SKM-1 treated with dmso at 0.1 percent for 144 hours (cell line): ENCODE results near the gene ACADL.
"Not testable (repeated sequence)": the region's sequence is repeated elsewhere in the genome, so short reads cannot be mapped to it uniquely, and the experiment has no call there.

ENCODE experiments used
- DNase-seq: peaks from one replicate; lab custom pipeline; 2025; ENCODE audit not compliant: unreplicated experiment; lab: John Stamatoyannopoulos, UW

ACADL gene

DNA sequence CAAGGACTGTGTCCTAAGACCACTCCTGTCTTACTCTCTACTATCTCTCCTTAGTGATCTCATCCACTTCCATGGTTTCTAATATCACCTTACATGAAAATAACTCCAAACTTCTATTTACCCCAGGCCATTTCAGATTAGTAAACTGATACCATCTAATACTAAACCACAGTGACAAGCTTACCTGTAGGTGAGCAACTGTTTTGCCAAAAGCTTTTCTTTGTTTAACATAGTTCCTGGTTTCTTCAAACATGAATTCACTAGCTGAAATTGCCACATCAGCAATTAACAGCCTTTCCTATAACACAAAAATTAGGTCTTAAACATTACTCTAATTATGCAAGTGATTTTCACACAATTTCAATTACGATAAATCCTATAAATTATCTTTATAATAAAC lies 22.1 kb downstream of the ACADL start:
- no peak for DNase-seq

DNA sequence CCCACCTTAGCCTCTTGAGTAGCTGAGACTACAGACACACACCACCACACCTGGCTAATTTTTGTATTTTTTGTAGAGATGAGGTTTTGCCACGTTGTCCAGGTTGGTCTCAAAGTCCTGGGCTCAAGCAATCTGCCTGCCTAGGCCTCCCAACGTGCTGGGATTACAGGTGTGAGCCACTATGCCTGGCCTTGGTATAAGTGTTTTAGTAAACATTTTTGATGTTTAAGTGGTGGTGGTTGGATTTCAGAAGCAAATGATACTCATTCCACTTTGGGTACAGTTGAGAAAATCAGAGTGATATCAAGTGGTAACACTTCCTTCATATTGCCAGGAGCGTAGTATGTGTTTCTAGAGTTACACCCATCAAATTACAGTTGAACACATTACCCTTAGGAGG lies 25.4 kb downstream of the ACADL start:
- DNase-seq = no peak

DNA sequence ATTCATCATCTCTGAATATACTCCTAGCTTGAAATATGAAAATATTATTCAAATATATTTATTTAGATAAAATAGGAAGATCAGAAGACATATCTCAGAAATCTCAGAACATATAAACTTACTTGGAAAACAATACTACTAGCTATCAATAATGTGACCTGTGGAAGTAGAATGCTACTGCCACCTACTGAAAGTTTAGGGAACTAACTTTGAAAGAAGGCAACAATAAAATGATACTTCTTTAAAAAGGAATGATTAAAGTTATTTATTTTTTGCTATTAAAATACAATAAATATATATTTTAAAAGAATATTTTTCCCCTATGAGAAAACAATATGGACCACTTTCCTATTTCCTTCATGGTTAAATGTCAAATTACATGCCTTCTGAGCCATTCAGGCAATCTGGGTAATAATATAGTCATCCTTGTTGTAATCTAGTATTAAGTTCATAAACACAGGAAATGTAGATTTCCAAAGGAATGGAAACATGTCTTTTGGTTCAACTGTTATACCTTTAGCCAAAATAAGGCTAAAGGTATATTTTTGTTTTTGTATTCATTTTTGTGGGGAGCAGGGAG lies 26.0 kb downstream of the ACADL start:
- DNase-seq = peak; percentile 40

DNA sequence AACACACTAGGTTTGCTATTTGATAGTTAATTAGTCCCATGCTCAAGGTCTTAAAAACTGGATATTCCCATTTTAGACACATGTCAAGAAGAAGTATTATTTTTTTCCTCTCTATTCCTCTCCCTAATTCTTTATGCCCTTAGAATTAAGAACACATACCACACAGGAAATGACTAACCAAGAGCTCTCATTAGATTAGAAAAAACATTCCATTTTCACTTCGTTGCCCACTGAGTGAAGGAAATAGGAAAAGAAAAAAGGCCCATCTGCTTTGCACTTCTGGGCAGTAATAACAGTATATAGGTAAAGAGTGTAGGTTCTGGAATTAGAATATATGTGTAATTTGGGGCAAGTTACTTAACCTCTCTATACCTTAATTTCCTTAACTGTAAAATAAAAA lies 26.9 kb downstream of the ACADL start:
- DNase-seq = no peak

DNA sequence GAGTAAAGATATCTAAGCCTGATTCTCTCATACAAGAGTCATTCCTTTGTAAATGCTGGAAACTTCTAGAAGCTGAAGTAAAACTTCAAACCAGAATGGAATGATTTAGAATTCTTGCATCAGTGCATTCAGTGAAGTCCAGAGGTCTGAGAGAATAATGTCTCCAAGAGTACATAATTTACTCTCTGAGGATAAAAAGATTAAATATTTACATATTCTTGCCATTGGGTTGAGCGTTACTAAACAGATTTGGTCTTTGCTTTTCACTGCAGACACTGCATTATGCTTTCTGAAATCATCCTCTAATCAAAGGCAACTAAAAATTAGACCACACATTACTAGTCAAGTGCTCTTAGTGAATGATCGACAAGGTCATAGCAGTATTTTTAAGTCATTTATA lies 27.5 kb downstream of the ACADL start:
- no peak for DNase-seq

DNA sequence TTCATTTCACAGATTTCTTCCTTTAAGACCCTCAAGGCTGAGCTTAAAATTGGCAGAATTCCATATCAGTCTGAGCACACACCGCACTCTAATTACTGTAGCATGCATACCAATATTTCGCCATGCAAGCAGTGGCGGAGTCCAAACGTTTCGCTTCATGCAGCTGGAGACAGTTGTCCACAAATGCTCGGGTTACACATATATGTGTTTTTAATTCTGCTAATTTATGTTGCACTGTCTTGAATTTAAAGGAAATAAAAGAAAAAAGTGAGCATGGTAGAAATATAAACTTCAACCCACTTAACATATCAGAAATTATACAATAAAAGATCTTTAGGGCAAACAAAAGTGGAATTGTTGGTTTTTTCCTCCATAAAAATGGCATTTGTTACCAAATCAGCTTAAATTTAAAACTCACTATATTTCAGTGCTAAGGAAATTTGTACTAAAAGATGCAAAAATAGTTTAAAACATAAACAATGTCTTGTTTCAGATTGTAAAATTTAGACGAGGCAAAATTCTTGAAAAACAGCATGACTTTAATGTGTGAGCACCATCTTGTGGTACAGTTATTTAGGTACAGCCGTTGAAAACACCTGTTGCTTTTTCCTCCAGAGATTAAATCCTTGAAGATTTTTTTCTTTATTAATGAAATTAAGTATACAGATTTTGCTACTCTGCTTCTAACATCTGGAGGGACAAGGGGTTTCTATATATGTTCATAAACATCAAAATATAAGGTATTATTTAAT lies 30.0 kb downstream of the ACADL start:
- DNase-seq = peak; percentile 52

DNA sequence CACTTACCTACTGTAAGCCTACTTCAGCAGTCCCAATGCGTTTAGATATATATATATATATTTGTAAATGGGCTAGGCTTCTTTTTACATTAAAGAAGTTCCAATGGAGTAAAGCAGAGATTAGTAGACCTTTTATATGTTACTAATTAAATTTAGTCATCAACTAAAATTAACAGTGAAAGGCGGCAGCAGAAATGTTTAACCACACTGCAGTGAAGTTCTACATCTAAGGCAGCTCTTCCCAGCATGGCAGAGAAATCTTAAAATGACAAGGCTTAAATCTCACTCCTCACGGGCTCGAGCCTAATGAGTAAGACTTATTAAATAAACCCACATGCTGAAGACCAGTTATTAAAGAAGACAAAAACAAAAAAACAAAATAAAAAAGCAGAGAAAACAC lies 34.9 kb downstream of the ACADL start:
- DNase-seq = no peak

DNA sequence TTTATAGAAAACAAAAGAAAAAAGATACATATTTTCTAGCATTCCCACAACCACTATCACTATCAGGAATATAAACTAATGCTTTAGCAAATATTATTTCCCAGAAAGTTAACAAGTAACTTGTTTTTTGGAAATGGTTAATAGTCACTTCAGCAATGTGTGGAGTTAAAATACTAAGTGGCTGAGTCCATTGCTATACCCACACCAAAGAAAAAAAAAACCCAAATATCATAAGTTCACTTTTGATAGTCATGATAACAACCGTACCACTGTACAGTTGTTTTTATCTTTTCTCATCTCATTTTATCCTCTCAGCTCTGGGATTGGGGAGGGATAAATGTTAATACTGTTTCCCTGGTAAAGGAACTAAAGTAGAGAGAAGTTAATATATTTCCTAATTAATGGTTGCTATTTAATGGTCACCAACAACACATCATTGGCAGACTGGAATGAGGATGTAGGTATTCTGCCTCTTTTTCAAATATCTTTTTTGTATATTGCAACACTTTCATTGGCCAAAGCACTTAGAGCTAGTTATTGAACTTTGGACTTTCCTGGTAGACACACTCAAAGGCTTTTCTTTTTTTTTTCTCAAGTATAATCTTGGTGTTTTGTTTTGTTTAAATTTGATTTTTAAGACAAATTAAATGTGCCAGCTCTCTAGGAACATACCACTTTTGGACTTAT lies 35.7 kb downstream of the ACADL start:
- DNase-seq = no peak

DNA sequence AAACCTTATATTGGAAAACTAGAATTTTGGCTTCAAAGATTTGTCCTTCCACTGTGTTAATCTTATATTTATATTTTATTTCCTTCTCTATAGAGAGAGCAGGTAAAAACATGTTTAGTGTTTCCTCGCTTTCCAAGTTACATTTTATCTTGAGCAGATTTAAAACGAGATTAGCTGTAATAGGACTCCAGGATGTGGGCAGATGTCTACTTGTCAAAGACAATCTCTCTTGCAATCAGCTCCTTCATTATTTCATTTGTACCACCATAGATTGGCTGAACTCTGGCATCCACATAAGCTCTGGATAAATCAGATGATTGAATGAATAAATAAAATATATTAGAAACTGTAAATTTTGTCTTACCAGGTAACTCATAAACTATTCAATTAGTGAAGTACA lies 36.5 kb downstream of the ACADL start:
- DNase-seq = no peak

DNA sequence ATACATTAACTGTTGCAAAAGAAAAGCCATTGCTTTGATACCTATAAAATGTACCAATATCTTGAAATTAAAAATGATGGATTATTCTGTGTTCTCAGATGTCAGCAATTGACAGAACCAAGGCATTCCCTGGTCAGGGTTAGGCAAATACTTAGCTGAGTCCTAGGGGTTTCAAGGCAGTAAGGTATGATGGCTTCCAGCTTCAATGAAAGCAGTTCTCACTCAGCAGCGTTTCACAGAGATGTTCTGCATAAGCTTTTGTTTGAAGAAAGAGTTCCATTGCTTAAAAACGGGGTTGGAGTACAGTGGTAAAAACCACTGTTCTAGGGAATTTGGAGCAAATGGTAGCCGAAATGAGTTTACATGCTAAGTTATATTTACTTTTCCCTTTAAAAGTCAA lies 37.1 kb downstream of the ACADL start:
- no peak for DNase-seq

DNA sequence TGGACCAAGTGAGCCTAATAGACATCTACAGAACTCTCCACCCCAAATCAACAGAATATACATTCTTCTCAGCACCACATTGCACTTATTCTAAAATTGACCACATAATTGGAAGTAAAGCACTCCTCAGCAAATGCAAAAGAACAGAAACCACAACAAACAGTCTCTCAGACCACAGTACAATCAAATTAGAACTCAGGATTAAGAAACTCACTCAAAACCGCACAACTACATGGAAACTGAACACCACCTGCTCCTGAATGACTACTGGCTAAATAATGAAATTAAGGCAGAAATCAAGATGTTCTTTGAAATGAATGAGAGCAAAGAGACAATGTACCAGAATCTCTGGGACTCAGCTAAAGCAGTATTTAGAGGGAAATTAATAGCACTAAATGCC lies 41.3 kb downstream of the ACADL start:
- not testable (repeated sequence) for DNase-seq

DNA sequence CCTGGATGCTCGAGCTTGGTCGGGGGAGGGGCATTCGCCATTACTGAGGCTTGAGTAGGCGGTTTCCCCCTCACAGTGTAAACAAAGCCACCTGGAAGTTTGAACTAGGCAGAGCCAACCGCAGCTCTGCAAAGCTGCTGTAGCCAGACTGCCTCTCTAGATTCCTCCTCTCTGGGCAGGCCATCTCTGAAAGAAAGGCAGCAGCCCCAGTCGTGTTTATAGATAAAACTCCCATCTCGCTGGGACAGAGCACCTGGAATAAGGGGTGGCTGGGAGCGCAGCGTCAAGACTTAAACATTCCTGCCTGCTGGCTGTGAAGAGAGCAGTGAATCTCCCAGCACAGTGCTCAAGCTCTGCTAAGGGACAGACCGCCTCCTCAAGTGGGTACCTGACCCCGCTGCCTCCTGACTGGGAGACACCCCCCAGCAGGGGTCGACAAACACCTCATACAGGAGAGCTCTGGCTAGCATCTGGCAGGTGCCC lies 43.6 kb downstream of the ACADL start:
- DNase-seq = not testable (repeated sequence)

DNA sequence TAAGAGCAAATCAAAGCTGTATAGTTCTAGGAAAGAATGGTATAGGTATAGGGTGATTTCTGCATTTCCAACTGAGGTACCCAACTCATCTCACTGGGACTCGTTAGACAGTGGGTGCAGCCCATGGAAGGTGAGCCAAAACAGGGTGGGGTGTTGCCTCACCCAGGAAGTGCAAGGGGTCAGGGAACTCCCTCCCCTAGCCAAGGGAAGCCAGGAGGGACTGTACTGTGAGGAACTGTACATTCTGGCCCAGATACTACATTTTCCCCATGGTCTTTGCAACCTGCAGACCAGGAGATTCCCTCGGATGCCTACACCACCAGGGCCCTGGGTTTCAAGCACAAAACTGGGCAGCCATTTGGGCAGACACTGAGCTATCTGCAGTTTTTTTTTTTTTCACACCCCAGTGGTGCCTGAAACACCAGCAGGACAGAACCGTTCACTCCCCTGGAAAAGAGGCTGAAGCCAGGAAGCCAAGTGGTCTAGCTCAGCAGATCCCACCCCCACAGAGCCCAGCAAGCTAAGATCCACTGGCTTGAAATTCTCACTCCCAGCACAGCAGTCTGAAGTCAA lies 44.1 kb downstream of the ACADL start:
- not testable (repeated sequence) for DNase-seq

DNA sequence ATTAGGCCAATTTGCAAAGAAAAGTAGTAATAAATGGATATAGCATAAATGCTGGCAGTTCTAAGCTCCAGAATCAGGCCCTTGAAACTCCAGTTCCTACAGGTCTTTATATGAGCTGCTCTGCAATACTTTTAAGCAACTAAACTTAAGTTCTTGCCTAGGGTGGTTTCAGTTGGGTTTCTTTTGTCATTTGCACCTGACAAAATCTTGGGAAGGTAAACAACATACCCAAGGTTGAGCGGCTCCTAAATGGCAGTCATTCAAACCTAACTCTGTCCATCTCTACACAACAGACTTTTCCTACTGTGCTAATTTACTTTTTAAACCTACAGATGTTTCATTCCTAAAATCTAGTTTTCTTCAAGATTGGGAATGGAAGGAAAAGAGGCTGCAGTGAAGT lies 44.8 kb downstream of the ACADL start:
- DNase-seq = no peak

DNA sequence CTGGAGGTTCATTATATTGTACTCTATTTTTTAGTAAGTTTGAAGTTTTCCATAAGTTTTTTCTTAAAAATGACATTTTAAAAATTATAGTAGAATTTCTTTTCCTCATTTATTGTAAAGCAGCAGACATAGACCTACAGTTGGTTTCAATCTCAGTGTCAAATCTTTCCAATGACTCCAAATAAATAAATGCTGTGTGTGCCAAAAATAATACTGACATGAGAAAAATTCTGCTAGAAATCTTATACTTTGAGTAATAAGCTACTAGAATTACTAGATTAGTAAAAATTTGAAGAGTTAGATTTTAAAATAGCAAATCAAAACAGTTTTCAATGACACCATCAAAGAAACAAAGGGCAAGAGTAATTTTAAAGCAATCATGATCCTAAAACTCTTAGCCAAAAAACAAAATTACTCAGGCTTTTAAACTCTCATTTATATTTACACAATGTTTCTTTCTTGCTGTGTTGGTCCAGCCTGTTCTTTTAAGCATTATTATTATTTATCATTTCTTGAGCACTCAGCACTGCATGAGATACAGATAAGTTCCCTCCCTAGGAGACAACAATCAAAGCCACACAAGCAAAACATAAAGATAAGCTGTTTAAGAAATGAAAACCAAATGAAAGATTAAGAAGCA lies 45.8 kb downstream of the ACADL start:
- no peak for DNase-seq

DNA sequence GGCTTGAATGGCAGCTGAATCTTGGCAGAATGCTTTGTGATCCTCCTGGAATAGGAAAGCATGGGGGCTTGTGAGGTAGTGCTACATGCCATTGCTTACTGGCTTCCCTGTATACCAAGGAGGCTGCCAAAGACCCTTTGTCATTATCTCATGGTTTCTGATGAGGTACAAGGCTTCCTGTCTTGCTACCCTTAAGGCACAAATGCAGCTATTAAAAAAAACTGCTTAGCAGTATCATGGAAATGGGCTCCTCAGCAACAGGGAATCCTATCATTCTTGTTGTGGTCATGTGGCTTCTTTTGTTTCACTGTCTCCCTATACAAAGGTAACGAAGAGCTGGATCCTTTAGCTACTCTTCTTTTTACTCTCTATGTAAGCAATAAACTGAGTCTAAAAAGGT lies 47.5 kb downstream of the ACADL start:
- DNase-seq = no peak

DNA sequence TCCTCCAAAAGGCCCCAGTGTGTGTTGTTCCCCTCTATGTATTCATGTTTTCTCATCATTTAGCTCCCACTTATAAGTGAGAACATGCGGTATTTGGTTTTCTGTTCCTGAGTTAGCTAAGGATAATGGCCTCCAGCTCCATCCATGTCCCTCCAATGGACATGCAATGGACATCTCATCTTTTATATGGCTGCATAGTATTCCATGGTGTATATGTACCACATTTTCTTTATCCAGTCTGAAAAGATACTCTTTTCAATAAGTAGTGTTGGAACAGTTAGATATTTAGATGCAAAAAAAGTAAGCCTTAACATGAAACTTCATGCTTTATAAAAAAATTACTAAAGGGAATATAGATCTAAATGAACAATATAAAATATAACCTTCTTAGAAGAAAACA lies 48.1 kb downstream of the ACADL start:
- not testable (repeated sequence) for DNase-seq

DNA sequence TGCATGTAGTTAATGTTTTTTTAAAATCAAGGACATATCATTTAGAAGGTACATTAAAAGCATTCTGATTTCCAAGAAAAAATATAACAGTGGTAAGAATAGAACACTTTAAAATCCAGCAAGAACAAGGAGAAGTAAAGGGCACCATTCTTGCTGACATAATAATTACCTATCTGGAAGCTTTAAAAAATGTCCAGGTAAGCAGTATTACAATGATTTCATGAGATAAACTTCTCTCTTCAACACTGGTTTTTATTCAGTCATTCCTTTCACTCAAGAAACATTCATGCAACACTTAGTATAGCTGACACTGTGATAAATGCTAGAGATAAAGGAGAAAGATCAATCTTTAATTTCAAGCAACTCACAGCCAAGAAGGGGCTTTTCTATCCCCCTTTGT lies 51.2 kb downstream of the ACADL start:
- DNase-seq = no peak

DNA sequence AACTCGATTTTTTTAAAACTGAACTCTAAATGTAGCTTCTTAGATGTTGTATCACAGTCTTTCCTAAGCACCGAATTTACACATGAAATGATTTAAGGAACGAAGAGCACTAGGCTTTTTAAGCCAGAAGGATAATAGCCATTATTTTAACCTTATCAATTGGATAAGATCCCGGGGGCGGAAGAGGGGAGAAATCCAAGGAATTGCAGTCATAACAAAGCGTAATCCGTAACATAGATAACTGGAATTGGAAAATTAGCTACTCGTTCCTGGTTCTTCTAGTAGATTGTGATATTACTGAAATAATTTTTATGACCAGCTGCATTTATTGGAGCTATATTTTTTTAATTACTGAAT lies 53.0 kb downstream of the ACADL start:
- no peak for DNase-seq

DNA sequence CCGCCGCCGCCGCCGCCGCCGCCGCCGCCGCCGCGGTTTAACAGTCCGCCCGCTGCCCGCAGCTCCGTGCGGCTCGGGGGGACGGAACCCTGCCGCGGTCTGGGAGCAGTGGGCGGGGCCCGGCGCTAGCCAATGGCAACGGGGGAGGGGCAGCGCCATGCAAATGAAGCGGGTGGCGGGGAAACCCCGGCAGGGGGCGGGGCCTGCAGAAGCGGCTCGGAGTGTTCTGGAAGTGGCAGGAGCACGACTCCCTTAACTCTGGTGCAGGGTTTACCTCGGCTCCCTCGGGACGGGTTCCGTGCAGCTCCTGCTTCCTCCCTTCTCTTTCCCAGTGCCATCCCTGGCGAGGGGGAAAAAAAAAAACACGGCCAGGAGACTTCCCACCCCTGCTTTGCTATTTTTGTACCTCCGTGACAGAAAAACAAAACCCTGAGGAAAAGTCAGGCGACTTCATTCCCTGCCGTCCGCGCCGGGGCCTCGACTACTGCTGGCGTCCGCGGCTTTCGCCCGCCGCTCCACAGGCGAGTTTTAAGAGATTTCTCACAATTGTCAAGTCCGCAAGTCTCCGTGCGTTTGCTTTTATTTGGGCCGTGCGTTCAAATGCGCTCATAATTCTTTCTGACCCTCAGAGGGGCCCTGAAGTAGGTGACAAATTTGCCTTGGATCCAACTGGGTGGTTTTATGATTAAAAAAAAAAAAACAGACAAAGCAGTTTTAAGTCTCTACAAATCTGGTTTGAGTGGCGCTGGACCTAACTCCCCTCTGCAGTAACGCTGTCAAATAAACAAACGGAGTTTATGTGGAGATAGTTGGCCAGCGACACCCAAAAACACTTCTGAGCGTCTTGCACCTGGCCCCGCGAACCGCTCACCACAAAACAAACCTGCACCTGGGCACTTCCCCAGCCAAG lies 53.7 kb downstream of the ACADL start, which contains the start of gene KANSL1L:
KANSL1L (minus strand) TSS at position 101 of the 910 bp plus-strand sequence. CDS start 16,827 bp downstream, outside the sequence.
- DNase-seq = peak; percentile 95
